Stimulated activated CD4-positive, alpha-beta T cell treated with anti-CD3 and anti-CD28 coated beads, Interleukin-4, amount 100 ng/mL, for 4 hours (primary cell): ENCODE measurements around the gene RALGAPA2.

Source experiments
- DNase-seq, 2 experiments: peaks; one replicate each; pipeline ENCODE4 v3.0.0-alpha.2; 2020

Gene RALGAPA2

GRCh38 chr20:20683020-20683419 is 29.4 kb downstream of the RALGAPA2 start:
- no peak for DNase-seq

GRCh38 chr20:20680991-20681508 is 31.4 kb downstream of the RALGAPA2 start:
- no peak for DNase-seq

- no peak for DNase-seq
Observed at GRCh38 chr20:20679316-20679715, 33.1 kb downstream of the RALGAPA2 start.

GRCh38 chr20:20677186-20677585 is 35.3 kb downstream of the RALGAPA2 start:
- DNase-seq = no peak

- DNase-seq = no peak
Observed at GRCh38 chr20:20668639-20669038, 43.8 kb downstream of the RALGAPA2 start.

GRCh38 chr20:20666359-20666758 is 46.1 kb downstream of the RALGAPA2 start:
- DNase-seq = no peak

GRCh38 chr20:20665606-20666332 is 46.7 kb downstream of the RALGAPA2 start:
- DNase-seq = no peak

- DNase-seq = no peak
Observed at GRCh38 chr20:20664795-20665589, 47.5 kb downstream of the RALGAPA2 start.

GRCh38 chr20:20663841-20664240 is 48.6 kb downstream of the RALGAPA2 start:
- DNase-seq = no peak

GRCh38 chr20:20658871-20659431 is 53.5 kb downstream of the RALGAPA2 start:
- DNase-seq = no peak

GRCh38 chr20:20658123-20658522 is 54.3 kb downstream of the RALGAPA2 start:
- no peak for DNase-seq

GRCh38 chr20:20657092-20657491 is 55.4 kb downstream of the RALGAPA2 start:
- no peak for DNase-seq

GRCh38 chr20:20655883-20656282 is 56.6 kb downstream of the RALGAPA2 start:
- no peak for DNase-seq

GRCh38 chr20:20649945-20650344 is 62.5 kb downstream of the RALGAPA2 start:
- no peak for DNase-seq

GRCh38 chr20:20643927-20644326 is 68.5 kb downstream of the RALGAPA2 start:
- DNase-seq = no peak

GRCh38 chr20:20641783-20642182 is 70.7 kb downstream of the RALGAPA2 start:
- no peak for DNase-seq

GRCh38 chr20:20638878-20639277 is 73.6 kb downstream of the RALGAPA2 start:
- no peak for DNase-seq

GRCh38 chr20:20637998-20638725 is 74.3 kb downstream of the RALGAPA2 start:
- no peak for DNase-seq

GRCh38 chr20:20635006-20635405 is 77.4 kb downstream of the RALGAPA2 start:
- no peak for DNase-seq

- DNase-seq = no peak
Observed at GRCh38 chr20:20632644-20633043, 79.8 kb downstream of the RALGAPA2 start.

- no peak for DNase-seq
Observed at GRCh38 chr20:20630551-20630950, 81.9 kb downstream of the RALGAPA2 start.

- DNase-seq = no peak
Observed at GRCh38 chr20:20629556-20630188, 82.8 kb downstream of the RALGAPA2 start.

- no peak for DNase-seq
Observed at GRCh38 chr20:20628314-20628713, 84.1 kb downstream of the RALGAPA2 start.
